ENCODE results near the gene KIF3A. TPM values are rescaled to one million over a fixed set of nuclear protein-coding genes. Genes with fewer than 3 reads are reported as not detected.

KIF3A gene
- total RNA-seq, 6 donors from 2014 or later = 10.3 to 22.3 (median 17.0) TPM

DNA sequence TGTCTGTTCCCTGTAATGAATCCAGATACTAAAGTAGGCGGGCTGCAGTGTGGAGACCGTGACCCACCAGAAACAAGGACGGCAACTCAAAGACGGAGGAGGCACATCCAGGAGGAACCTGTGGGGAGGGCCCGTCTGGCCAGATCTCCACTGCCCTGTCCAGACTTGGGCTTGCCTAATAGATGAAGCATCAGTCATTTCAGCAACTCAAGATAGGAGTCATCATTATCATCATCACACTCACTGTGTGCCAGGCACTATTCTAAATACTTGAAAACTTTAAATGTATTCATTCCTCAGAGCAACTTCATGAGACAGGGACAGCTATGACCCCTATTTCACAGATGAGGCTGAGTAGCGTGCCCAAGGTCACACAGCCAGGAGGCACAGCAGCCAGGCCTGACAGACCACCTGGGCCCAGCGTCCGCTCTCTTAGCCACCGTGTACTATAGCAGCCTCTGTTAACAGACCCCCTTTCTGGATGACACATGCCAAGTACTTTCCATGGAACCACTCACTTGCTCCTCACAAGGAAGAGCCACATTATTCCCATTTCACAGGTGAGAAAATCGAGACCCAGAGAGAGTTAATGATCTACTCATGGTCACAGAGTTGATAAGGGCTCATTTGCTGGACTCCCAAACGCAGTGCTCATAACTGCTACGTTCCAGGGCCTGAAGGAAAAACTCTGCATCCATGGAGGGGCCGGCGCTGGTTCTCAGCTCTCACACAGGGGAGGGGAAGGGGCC, 68.5 kb downstream of the KIF3A start:
- Histone ChIP-seq H3K4me1 (no peaks in the 10 kb centered on the region), H3K4me3 (no peak overlapping the region), H3K27me3 (no peaks in the 10 kb centered on the region), H3K27ac (no peak overlapping the region), H3K9me3 (no peaks in the 10 kb centered on the region), H3K36me3 (no peaks in the 10 kb centered on the region)
- TF ChIP-seq POLR2AphosphoS5 (IDR thresholded peaks at IDR 0.05) (no peak), POLR2A (IDR thresholded peaks at IDR 0.05) (no peak), EP300 (IDR thresholded peaks at IDR 0.05) (no peak)
- TF ChIP-seq, protein P1, sequence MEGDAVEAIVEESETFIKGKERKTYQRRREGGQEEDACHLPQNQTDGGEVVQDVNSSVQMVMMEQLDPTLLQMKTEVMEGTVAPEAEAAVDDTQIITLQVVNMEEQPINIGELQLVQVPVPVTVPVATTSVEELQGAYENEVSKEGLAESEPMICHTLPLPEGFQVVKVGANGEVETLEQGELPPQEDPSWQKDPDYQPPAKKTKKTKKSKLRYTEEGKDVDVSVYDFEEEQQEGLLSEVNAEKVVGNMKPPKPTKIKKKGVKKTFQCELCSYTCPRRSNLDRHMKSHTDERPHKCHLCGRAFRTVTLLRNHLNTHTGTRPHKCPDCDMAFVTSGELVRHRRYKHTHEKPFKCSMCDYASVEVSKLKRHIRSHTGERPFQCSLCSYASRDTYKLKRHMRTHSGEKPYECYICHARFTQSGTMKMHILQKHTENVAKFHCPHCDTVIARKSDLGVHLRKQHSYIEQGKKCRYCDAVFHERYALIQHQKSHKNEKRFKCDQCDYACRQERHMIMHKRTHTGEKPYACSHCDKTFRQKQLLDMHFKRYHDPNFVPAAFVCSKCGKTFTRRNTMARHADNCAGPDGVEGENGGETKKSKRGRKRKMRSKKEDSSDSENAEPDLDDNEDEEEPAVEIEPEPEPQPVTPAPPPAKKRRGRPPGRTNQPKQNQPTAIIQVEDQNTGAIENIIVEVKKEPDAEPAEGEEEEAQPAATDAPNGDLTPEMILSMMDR (IDR thresholded peaks at IDR 0.05) = no peak
- DNase-seq (no peak), ATAC-seq (ENCODE audit: low FRiP score in 2 of 2) (no peak)
- WGBS, 2 donors = 92 to 95% methylated on average over 11 to 14 of the region's 14 CpGs

DNA sequence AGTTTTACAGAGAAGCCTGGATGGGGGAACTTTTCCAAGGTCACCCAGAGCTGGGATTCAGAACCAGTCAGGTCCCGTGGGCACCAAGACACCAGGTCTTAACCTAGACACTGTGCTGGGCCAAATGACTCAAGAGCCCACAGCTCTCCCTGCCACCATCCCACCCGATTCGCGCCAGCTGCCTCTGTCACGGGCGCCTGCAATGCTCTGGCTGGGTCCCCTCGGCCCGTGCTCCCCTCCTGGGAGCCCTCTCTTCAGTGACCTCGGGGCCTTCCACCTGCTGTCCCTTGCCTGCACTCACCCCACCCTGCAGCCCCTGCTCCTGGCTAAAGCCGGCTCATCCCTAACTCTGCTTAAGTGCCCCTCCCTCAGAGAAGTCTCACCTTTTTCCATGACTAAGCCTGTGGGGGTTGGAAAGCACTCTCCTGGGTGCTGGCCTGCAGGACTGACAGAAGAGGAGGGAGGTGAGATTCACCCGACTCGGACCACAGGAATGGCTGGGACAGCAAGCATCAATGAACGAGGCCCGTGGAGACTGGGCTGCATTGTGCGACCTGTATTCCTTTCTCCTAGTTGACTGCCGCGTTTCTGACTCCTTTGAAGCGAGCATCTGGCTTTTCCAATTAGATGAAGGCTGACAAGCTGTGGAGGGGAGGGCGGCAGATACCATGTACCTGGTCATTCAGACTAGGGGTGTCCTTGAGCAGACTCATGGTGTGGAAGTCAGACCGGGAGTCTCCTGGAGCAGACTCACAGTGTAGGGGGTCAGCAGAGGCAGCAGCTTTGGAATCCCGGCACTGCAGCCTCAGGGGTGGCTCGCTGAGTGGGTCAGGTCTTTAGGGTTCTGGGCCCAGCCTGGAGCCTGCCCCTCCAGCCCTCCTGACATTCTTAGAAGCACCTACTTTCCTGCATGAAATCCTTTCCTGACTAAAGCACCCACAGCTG, 69.3 kb downstream of the KIF3A start:
- Histone ChIP-seq H3K9me3 (no peaks in the 10 kb centered on the region), H3K27me3 (no peaks in the 10 kb centered on the region), H3K4me3 (no peak overlapping the region), H3K27ac (no peak overlapping the region), H3K36me3 (no peaks in the 10 kb centered on the region), H3K4me1 (no peaks in the 10 kb centered on the region)
- no peak for ATAC-seq (ENCODE audit: low FRiP score in 2 of 2)
- WGBS, 2 donors = 82 to 86% methylated on average over 17 to 22 of the region's 22 CpGs
- no peak for DNase-seq
- TF ChIP-seq EP300 (IDR thresholded peaks at IDR 0.05) (no peak), POLR2A (IDR thresholded peaks at IDR 0.05) (no peak), POLR2AphosphoS5 (IDR thresholded peaks at IDR 0.05) (no peak)
- TF ChIP-seq, protein P1 (IDR thresholded peaks at IDR 0.05) = no peak

DNA sequence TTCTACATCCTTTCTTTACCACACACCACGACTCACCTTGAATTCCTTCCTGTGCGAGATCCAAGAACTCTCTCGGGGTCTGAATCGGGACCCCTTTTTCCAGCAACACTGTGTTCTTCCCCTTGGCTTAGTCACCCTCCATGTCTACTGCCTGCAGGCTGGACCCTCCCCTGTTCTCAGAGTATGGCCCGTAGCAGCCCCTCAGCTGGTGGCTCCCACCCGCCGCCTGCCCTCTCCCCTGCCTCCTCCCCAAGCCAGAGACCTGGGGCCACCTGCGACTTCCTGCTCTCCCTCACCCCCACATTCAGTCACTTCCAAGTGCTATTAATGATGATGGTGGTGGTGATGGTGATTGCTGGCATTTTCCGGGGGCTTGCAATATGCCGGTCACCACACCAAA, 70.0 kb downstream of the KIF3A start:
- no peak for DNase-seq
- H3K36me3 ChIP-seq = no peaks in the 10 kb centered on the region
- no peaks in the 10 kb centered on the region for H3K4me1 ChIP-seq
- 90 to 91% methylated on average over 10 of the region's 10 CpGs for WGBS, 2 donors
- no peak for ATAC-seq (ENCODE audit: low FRiP score in 2 of 2)
- H3K27me3 ChIP-seq = no peaks in the 10 kb centered on the region
- no peaks in the 10 kb centered on the region for H3K9me3 ChIP-seq
- TF ChIP-seq POLR2A (IDR thresholded peaks at IDR 0.05) (no peak), EP300 (IDR thresholded peaks at IDR 0.05) (no peak), POLR2AphosphoS5 (IDR thresholded peaks at IDR 0.05) (no peak)
- TF ChIP-seq, protein P1 (IDR thresholded peaks at IDR 0.05) = no peak
- H3K4me3 ChIP-seq = no peak overlapping the region
- H3K27ac ChIP-seq = no peak overlapping the region

DNA sequence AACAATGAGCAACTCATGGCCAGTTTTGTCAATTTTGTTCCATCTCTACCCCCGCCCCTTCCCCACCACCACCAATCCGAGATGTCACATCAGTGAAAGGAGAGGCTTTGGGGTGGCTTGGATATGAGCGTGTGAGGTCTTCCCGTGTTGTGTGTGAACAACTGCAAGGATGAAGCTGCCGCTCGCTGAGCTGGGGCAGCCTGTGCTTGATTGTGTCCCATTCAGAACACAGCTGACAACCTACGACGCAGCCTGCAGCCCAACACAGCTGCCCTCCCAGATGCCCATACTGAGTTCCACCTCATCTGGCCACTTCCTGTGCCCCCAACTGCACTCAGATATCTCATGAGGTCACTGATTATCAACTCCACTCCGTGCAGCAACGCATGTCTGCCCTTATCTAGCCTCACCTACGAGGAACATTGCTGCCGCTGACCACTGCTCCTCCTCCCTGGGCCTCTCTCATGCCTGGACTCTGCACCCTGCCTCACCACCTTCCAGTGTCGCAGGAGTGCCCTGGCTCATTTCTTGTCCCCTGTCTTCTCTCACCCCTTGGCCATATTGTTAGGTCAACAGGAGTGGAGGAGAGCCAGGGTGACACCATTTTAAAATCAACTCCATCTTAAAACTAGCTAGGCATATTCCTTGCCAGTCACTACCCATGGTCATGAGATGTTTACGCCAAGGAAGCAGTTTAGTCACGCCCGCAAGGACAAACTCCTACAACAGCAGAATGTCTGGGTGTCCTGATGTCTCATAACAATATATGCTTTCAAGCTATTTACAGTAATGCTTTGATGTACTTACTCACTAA, 70.8 kb downstream of the KIF3A start:
- no peaks in the 10 kb centered on the region for H3K9me3 ChIP-seq
- H3K4me3 ChIP-seq = no peak overlapping the region
- ATAC-seq (ENCODE audit: low FRiP score in 2 of 2) (no peak), DNase-seq (no peak)
- H3K27ac ChIP-seq = no peak overlapping the region
- TF ChIP-seq EP300 (IDR thresholded peaks at IDR 0.05) (no peak), POLR2A (IDR thresholded peaks at IDR 0.05) (no peak), POLR2AphosphoS5 (IDR thresholded peaks at IDR 0.05) (no peak)
- TF ChIP-seq, protein P1 (IDR thresholded peaks at IDR 0.05) = no peak
- no peaks in the 10 kb centered on the region for H3K27me3 ChIP-seq
- H3K36me3 ChIP-seq = no peaks in the 10 kb centered on the region
- H3K4me1 ChIP-seq = no peaks in the 10 kb centered on the region
- WGBS, 2 donors = 88 to 94% methylated on average over 16 of the region's 16 CpGs
